Activated CD8-positive, alpha-beta T cell treated with anti-CD3 and anti-CD28 coated beads, Interleukin-2, amount 10 ng/mL, durations not matched to agents 7 days and 5 days (primary cell): ENCODE results near the gene DNAH17. TPM values are rescaled to one million over a fixed set of nuclear protein-coding genes. Genes with fewer than 3 reads are reported as not detected.

Experiments used
- ATAC-seq: fragments of 150-1000 bp; cut with Tn5 transposase; one replicate; pipeline ENCODE4 v1.10.0; 2021; ENCODE audit warnings: moderate library complexity
- CTCF ChIA-PET: fragments of 350-600 bp; sonication (Branson Sonifier 250); formaldehyde crosslinking; loops from one replicate; lab custom pipeline; 2021; ENCODE audit warnings: antibody characterized with exemption; lab: Charles Lee
- POLR2A ChIA-PET: fragments of 350-600 bp; sonication (Branson Sonifier 250); formaldehyde crosslinking; loops from one replicate; lab custom pipeline; 2021; ENCODE audit warnings: antibody characterized with exemption; lab: Charles Lee
- DNase-seq: peaks from one replicate; pipeline ENCODE4 v3.0.0-alpha.2; 2020
- H3K27ac Mint-ChIP-seq: one replicate; pipeline ENCODE4 v1.8.0; 2021; ENCODE audit warnings: mild to moderate bottlenecking, mixed read lengths
- H3K27me3 Mint-ChIP-seq: one replicate; pipeline ENCODE4 v1.8.0; 2021; ENCODE audit warnings: low read depth, mixed read lengths
- H3K36me3 Mint-ChIP-seq: one replicate; pipeline ENCODE4 v1.8.0; 2021; ENCODE audit warnings: low read depth, mixed read lengths
- H3K4me1 Mint-ChIP-seq: one replicate; pipeline ENCODE4 v1.8.0; 2021; ENCODE audit warnings: low read depth, mixed read lengths
- H3K4me3 Mint-ChIP-seq: one replicate; pipeline ENCODE4 v1.8.0; 2021; ENCODE audit warnings: mild to moderate bottlenecking, mixed read lengths
- H3K9me3 Mint-ChIP-seq: one replicate; pipeline ENCODE4 v1.8.0; 2022; ENCODE audit warnings: mixed read lengths; ENCODE audit not compliant: insufficient read depth
- total RNA-seq, 2 experiments: library from RNA; stranded (reverse); gene quantifications; one replicate each; pipeline ENCODE4 v1.2.3, GENCODE V29; 2021

Gene DNAH17
- total RNA-seq, 2 experiments from 2014 or later, result 0.10 to 0.61 TPM

- CTCF ChIA-PET, result interaction anchor here (1.1 to 2.0 kb wide), 4 partner anchors 13 to 54 kb away, joined by 4 to 6 read pairs (median 5); partner anchors contain the start of gene SOCS3
- peak; percentile 62 for ATAC-seq
- Mint-ChIP-seq H3K9me3 (no peaks in the 10 kb centered on the region), H3K27me3 (no peaks in the 10 kb centered on the region), H3K4me1 (peaks cover 71% of the 10 kb centered on the region), H3K4me3 (peak overlapping the region; percentile 76), H3K36me3 (peaks cover 43% of the 10 kb centered on the region), H3K27ac (peak overlapping the region; percentile 97)
- DNase-seq, result peak; percentile 74
- POLR2A ChIA-PET, result interaction anchor here (0.6 kb wide), 4 partner anchors 36 to 466 kb away, joined by 3 read pairs; partner anchors contain the start of genes PGS1 and TNRC6C
These were observed 162.7 kb downstream of the DNAH17 start for GRCh38 chr17:78414178-78415162.

- Mint-ChIP-seq H3K36me3 (peaks cover 37% of the 10 kb centered on the region), H3K4me3 (peak overlapping the region; percentile 76), H3K9me3 (no peaks in the 10 kb centered on the region), H3K27ac (peak overlapping the region; percentile 97), H3K4me1 (peaks cover 87% of the 10 kb centered on the region), H3K27me3 (no peaks in the 10 kb centered on the region)
- ChIA-PET POLR2A (interaction anchor here (0.7 to 1.5 kb wide), 2 partner anchors 29 to 52 kb away, joined by 4 read pairs; no protein-coding TSS in a partner anchor), CTCF (interaction anchor here (0.6 to 1.8 kb wide), 13 partner anchors 9 to 68 kb away, joined by 3 to 8 read pairs (median 3); partner anchors contain the start of gene SOCS3)
- peak; percentile 17 for ATAC-seq
- peak; percentile 59 for DNase-seq
These were observed 164.8 kb downstream of the DNAH17 start for GRCh38 chr17:78412403-78412802.

GRCh38 chr17:78411241-78411857, 165.8 kb downstream of the DNAH17 start:
- Mint-ChIP-seq H3K36me3 (peaks cover 31% of the 10 kb centered on the region), H3K4me3 (no peak overlapping the region), H3K4me1 (peaks cover 86% of the 10 kb centered on the region), H3K27me3 (no peaks in the 10 kb centered on the region), H3K27ac (peak overlapping the region; percentile 74), H3K9me3 (no peaks in the 10 kb centered on the region)
- CTCF ChIA-PET, result interaction anchor here (0.6 to 1.8 kb wide), 10 partner anchors 8 to 50 kb away, joined by 3 to 8 read pairs (median 6); no protein-coding TSS in a partner anchor
- ATAC-seq, result no peak
- no peak for DNase-seq
- POLR2A ChIA-PET, result interaction anchor here (1.5 kb wide), 1 partner anchor 28 kb away, joined by 4 read pairs; no protein-coding TSS in a partner anchor

GRCh38 chr17:78409191-78409928, 167.8 kb downstream of the DNAH17 start:
- POLR2A ChIA-PET, result no interaction called here
- peaks cover 27% of the 10 kb centered on the region for H3K36me3 Mint-ChIP-seq

GRCh38 chr17:78408476-78409050, 168.6 kb downstream of the DNAH17 start:
- Mint-ChIP-seq H3K27ac (peak overlapping the region; percentile 64), H3K36me3 (peaks cover 32% of the 10 kb centered on the region), H3K4me3 (no peak overlapping the region), H3K27me3 (no peaks in the 10 kb centered on the region), H3K4me1 (peaks cover 63% of the 10 kb centered on the region), H3K9me3 (no peaks in the 10 kb centered on the region)
- ATAC-seq (no peak), DNase-seq (no peak)
- POLR2A ChIA-PET, result no interaction called here
- CTCF ChIA-PET, result no interaction called here

More at GRCh38 chr17:78409191-78409928, 167.8 kb downstream of the DNAH17 start:
- Mint-ChIP-seq H3K4me1 (peaks cover 71% of the 10 kb centered on the region), H3K27ac (peak overlapping the region; percentile 64), H3K9me3 (no peaks in the 10 kb centered on the region), H3K27me3 (no peaks in the 10 kb centered on the region), H3K4me3 (no peak overlapping the region)
- DNase-seq, result no peak
- CTCF ChIA-PET, result interaction anchor here (1.3 to 1.6 kb wide), 2 partner anchors 13 to 158 kb away, joined by 3 to 6 read pairs; no protein-coding TSS in a partner anchor
- ATAC-seq, result no peak

DNA sequence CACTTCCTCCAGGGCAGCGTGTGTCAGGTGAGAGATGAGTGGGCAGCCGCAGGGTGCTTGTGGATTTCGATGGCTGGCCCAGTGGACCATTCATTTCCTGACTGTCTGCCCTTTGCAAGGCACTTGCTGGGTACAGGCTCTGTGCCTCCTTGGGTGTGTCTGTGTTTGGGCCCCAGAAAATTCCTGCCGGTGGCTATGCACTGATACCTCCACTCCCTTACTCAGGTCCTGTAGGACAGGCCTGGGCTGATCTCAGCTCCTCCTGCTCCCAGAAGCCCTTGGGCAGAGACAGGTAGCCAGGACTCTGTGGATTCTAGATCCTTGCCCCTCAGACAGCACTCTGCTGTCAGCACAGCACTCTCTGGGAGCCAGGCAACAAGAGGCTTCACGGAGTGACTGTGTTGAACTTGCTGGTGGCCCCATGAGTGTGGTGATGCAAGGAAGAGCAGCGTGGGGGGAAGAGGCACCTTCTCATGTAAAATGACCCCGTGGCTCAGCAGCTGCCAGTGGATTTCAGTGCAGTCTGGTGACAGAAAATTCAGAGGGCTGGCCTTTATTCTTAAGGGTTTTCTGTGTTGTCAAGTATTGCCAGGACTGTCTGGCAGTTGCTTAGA, 169.7 kb downstream of the DNAH17 start:
- H3K27ac Mint-ChIP-seq, result peak overlapping the region; percentile 55
- POLR2A ChIA-PET, result interaction anchor here (1.7 kb wide), 1 partner anchor 26 kb away, joined by 5 read pairs; no protein-coding TSS in a partner anchor
- CTCF ChIA-PET, result no interaction called here
- ATAC-seq (no peak), DNase-seq (no peak)
- H3K36me3 Mint-ChIP-seq, result peaks cover 35% of the 10 kb centered on the region
- H3K4me1 Mint-ChIP-seq, result peaks cover 53% of the 10 kb centered on the region
- H3K4me3 Mint-ChIP-seq, result no peak overlapping the region
- no peaks in the 10 kb centered on the region for H3K27me3 Mint-ChIP-seq
- H3K9me3 Mint-ChIP-seq, result no peaks in the 10 kb centered on the region

DNA sequence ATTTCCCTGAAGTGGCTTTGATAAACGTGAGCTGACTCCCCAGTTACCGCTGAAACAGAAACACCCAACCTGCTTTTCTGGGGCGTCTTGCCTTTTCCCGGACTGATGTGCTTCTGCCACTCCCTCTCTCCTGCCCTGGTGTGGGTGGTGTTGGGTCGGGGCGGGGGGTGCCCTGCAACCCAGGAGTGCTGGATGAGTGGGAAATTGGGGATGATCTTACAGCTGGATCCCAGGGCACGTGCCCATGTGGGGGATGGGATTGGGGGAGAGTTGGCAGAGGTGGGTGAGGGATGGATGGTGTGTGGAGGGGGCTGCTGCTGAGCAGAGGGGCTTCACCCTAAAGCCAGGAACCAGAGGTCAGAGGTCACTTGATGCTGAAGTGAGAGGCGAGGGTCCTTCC, 170.3 kb downstream of the DNAH17 start:
- DNase-seq, result no peak
- peaks cover 38% of the 10 kb centered on the region for H3K36me3 Mint-ChIP-seq

GRCh38 chr17:78406396-78406795, 170.8 kb downstream of the DNAH17 start:
- CTCF ChIA-PET, result interaction anchor here (0.6 kb wide), 1 partner anchor 470 kb away, joined by 3 read pairs; no protein-coding TSS in a partner anchor

More for the DNA sequence above, 170.3 kb downstream of the DNAH17 start:
- H3K4me3 Mint-ChIP-seq, result no peak overlapping the region
- ChIA-PET POLR2A (interaction anchor here (1.7 kb wide), 1 partner anchor 25 kb away, joined by 5 read pairs; no protein-coding TSS in a partner anchor), CTCF (no interaction called here)
- H3K27ac Mint-ChIP-seq, result peak overlapping the region; percentile 55
- H3K27me3 Mint-ChIP-seq, result no peaks in the 10 kb centered on the region
- H3K9me3 Mint-ChIP-seq, result no peaks in the 10 kb centered on the region
- ATAC-seq, result no peak
- peaks cover 47% of the 10 kb centered on the region for H3K4me1 Mint-ChIP-seq

DNA sequence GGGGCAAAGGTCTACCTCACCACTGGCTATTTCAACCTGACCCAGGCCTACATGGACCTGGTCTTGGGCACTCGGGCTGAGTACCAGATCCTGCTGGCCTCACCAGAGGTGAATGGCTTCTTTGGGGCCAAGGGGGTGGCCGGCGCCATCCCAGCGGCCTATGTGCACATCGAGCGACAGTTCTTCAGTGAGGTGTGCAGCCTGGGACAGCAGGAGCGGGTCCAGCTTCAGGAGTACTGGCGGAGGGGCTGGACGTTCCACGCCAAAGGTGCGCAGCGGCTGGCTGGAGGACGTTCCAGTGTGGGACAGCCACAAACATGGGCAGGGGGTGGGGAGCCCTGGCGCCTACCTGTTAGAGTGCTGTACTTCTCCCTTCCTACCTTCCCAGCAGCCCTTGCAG, 173.4 kb downstream of the DNAH17 start:
- no peak for DNase-seq
- CTCF ChIA-PET, result interaction anchor here (1.1 kb wide), 1 partner anchor 8 kb away, joined by 3 read pairs; no protein-coding TSS in a partner anchor

More at GRCh38 chr17:78406396-78406795, 170.8 kb downstream of the DNAH17 start:
- Mint-ChIP-seq H3K27ac (peak overlapping the region; percentile 55), H3K27me3 (no peaks in the 10 kb centered on the region), H3K36me3 (peaks cover 40% of the 10 kb centered on the region), H3K4me3 (no peak overlapping the region), H3K9me3 (no peaks in the 10 kb centered on the region), H3K4me1 (peaks cover 43% of the 10 kb centered on the region)
- DNase-seq (no peak), ATAC-seq (no peak)
- POLR2A ChIA-PET, result interaction anchor here (1.7 kb wide), 1 partner anchor 25 kb away, joined by 5 read pairs; no protein-coding TSS in a partner anchor

GRCh38 chr17:78401891-78402290, 175.3 kb downstream of the DNAH17 start:
- H3K36me3 Mint-ChIP-seq, result peaks cover 64% of the 10 kb centered on the region
- H3K27me3 Mint-ChIP-seq, result no peaks in the 10 kb centered on the region
- no peak overlapping the region for H3K27ac Mint-ChIP-seq
- no peaks in the 10 kb centered on the region for H3K9me3 Mint-ChIP-seq
- ChIA-PET POLR2A (interaction anchor here (0.8 to 1.0 kb wide), 2 partner anchors 8 to 9 kb away, joined by 3 read pairs; no protein-coding TSS in a partner anchor), CTCF (interaction anchor here (0.8 to 1.4 kb wide), 3 partner anchors 11 to 19 kb away, joined by 3 to 7 read pairs (median 4); no protein-coding TSS in a partner anchor)
- no peak overlapping the region for H3K4me3 Mint-ChIP-seq
- ATAC-seq (no peak), DNase-seq (no peak)
- H3K4me1 Mint-ChIP-seq, result peaks cover 9% of the 10 kb centered on the region

More for the DNA sequence above, 173.4 kb downstream of the DNAH17 start:
- POLR2A ChIA-PET, result interaction anchor here (1.7 kb wide), 1 partner anchor 13 kb away, joined by 3 read pairs; no protein-coding TSS in a partner anchor
- Mint-ChIP-seq H3K4me3 (no peak overlapping the region), H3K27me3 (no peaks in the 10 kb centered on the region), H3K4me1 (peaks cover 28% of the 10 kb centered on the region), H3K9me3 (no peaks in the 10 kb centered on the region), H3K36me3 (peaks cover 51% of the 10 kb centered on the region), H3K27ac (no peak overlapping the region)
- no peak for ATAC-seq
